ENCODE results near the gene OSBPL8.
"Not testable (repeated sequence)": the region's sequence is repeated elsewhere in the genome, so short reads cannot be mapped to it uniquely, and the experiment has no call there.

The OSBPL8 gene

GRCh38 chr12:76531056-76531455 is 28.5 kb downstream of the OSBPL8 start:
- DNase-seq, result no peak

- DNase-seq, result no peak
Measured at GRCh38 chr12:76530516-76530915, 29.1 kb downstream of the OSBPL8 start.

GRCh38 chr12:76529226-76529918 is 30.2 kb downstream of the OSBPL8 start:
- DNase-seq, result no peak

GRCh38 chr12:76523408-76523807 is 36.2 kb downstream of the OSBPL8 start:
- no peak for DNase-seq

- no peak for DNase-seq
Measured at GRCh38 chr12:76520348-76520747, 39.2 kb downstream of the OSBPL8 start.

- DNase-seq, result no peak
Measured at GRCh38 chr12:76519538-76519937, 40.0 kb downstream of the OSBPL8 start.

GRCh38 chr12:76518699-76519098 is 40.9 kb downstream of the OSBPL8 start:
- no peak for DNase-seq

GRCh38 chr12:76515271-76515670 is 44.3 kb downstream of the OSBPL8 start:
- no peak for DNase-seq

- not testable (repeated sequence) for DNase-seq
Measured at GRCh38 chr12:76511116-76511716, 48.4 kb downstream of the OSBPL8 start.

GRCh38 chr12:76508128-76508980 is 51.2 kb downstream of the OSBPL8 start:
- DNase-seq, result no peak

- no peak for DNase-seq
Measured at GRCh38 chr12:76506149-76506548, 53.4 kb downstream of the OSBPL8 start.

- DNase-seq, result no peak
Measured at GRCh38 chr12:76505050-76505449, 54.5 kb downstream of the OSBPL8 start.

GRCh38 chr12:76504606-76505005 is 55.0 kb downstream of the OSBPL8 start:
- DNase-seq, result no peak

GRCh38 chr12:76503957-76504356 is 55.6 kb downstream of the OSBPL8 start:
- DNase-seq, result no peak

- no peak for DNase-seq
Measured at GRCh38 chr12:76501390-76501789, 58.2 kb downstream of the OSBPL8 start.

GRCh38 chr12:76499136-76499535 is 60.4 kb downstream of the OSBPL8 start:
- DNase-seq, result not testable (repeated sequence)

GRCh38 chr12:76495556-76495955 is 64.0 kb downstream of the OSBPL8 start:
- DNase-seq, result no peak

- no peak for DNase-seq
Measured at GRCh38 chr12:76491292-76491691, 68.3 kb downstream of the OSBPL8 start.

GRCh38 chr12:76490763-76491162 is 68.8 kb downstream of the OSBPL8 start:
- DNase-seq, result no peak

GRCh38 chr12:76489737-76490136 is 69.8 kb downstream of the OSBPL8 start:
- no peak for DNase-seq

- no peak for DNase-seq
Measured at GRCh38 chr12:76486011-76486410, 73.6 kb downstream of the OSBPL8 start.

- no peak for DNase-seq
Measured at GRCh38 chr12:76480796-76481195, 78.8 kb downstream of the OSBPL8 start.
